GM08714 (cell line): ENCODE data around the gene IL12RB2.

Source experiments
- H3K4me3 ChIP-seq: fragments of 200-500 bp; sonication (Bioruptor generic); 2 replicates; pipeline ENCODE4 v1.5.1; 2014; ENCODE audit warnings: mild to moderate bottlenecking, low read length, inconsistent platforms
- ZNF274 ChIP-seq: IDR thresholded peaks from 2 replicates; pipeline ENCODE4 v1.6.1; 2012; ENCODE audit warnings: mild to moderate bottlenecking, low read depth, low read length

IL12RB2 gene, protein sequence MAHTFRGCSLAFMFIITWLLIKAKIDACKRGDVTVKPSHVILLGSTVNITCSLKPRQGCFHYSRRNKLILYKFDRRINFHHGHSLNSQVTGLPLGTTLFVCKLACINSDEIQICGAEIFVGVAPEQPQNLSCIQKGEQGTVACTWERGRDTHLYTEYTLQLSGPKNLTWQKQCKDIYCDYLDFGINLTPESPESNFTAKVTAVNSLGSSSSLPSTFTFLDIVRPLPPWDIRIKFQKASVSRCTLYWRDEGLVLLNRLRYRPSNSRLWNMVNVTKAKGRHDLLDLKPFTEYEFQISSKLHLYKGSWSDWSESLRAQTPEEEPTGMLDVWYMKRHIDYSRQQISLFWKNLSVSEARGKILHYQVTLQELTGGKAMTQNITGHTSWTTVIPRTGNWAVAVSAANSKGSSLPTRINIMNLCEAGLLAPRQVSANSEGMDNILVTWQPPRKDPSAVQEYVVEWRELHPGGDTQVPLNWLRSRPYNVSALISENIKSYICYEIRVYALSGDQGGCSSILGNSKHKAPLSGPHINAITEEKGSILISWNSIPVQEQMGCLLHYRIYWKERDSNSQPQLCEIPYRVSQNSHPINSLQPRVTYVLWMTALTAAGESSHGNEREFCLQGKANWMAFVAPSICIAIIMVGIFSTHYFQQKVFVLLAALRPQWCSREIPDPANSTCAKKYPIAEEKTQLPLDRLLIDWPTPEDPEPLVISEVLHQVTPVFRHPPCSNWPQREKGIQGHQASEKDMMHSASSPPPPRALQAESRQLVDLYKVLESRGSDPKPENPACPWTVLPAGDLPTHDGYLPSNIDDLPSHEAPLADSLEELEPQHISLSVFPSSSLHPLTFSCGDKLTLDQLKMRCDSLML

DNA sequence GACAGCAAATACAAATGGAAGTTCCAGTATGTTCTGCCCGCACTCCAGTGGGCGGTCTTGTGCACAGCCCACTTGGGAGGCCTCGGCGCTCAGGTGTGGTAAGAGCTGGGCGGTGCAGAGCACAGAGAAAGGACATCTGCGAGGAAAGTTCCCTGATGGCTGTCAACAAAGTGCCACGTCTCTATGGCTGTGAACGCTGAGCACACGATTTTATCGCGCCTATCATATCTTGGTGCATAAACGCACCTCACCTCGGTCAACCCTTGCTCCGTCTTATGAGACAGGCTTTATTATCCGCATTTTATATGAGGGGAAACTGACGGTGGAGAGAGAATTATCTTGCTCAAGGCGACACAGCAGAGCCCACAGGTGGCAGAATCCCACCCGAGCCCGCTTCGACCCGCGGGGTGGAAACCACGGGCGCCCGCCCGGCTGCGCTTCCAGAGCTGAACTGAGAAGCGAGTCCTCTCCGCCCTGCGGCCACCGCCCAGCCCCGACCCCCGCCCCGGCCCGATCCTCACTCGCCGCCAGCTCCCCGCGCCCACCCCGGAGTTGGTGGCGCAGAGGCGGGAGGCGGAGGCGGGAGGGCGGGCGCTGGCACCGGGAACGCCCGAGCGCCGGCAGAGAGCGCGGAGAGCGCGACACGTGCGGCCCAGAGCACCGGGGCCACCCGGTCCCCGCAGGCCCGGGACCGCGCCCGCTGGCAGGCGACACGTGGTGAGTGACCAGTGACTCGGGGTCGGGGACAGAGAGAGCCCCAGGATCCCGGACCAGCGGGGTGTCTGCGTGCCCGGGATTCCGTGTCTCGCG lies at the start of gene IL12RB2:
TSS of gene IL12RB2 (plus strand) at position 623 of the 810 bp plus-strand sequence. CDS start 12,496 bp downstream, outside the sequence.
- peak within 1 kb of the TSS; percentile 55; the same call in 1 of the 2 replicates for H3K4me3 ChIP-seq

DNA sequence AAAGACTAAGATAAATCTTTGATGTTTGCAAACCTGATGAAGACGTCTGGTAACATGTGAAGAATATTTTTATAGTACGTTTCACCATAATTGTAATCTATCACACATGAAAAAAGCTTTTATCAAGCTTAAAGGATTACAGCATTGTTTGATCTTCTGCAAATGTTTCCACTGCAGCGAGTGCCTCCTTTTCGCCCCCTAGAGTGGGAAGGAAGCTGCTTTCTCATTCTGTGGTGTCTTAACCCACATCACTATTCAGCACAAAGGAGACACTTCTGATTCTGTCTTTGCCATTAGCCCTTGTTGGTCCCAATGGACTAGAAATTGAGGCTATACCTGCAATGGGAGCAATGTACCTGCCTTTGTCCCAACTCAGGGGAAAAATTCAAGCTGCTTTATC lies 46.0 kb upstream of the IL12RB2 start:
- no peak for TF ChIP-seq ZNF274
- no peak overlapping the region for H3K4me3 ChIP-seq

More for the DNA sequence above, at the start of gene IL12RB2:
- TF ChIP-seq ZNF274 = no peak

DNA sequence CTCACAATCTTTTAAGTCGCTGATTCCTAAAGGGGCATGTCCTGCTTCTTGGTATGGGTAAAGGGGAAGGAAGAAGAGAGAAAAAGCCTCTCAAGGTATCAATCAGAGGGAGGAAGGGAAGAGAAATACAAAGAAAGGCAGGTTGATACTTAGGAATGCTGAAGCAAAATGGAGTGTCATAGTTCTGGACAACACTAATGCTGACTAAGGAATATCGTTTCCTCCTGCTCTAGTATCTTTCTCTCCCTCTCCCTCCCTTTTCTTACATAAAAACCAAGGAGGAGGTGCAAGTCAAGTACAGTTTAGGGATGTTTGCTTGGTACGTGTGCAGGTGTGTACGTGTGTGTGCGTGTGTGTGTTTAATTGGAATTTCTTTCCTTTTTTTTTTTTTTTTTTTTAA lies 44.9 kb upstream of the IL12RB2 start:
- no peak overlapping the region for H3K4me3 ChIP-seq
- TF ChIP-seq ZNF274 = no peak

DNA sequence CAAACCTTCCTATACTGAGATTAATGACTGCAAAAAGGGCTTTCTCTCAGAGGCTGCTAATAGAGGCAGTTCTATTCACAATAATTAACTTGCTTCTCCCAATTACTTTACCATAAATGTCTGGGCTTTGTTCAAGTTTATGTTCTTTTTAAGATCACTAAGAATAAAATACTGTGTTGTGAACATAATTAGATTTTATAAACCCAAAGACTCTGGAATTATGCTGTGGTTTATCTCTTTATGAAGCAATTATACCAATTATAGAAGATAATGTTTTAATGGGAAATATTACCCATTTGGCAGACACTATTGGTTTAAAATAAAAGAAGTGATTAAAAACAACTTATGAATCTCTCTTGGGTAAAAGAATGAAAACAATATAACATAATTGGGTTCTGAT lies 43.5 kb upstream of the IL12RB2 start:
- H3K4me3 ChIP-seq = no peak overlapping the region
- no peak for TF ChIP-seq ZNF274

DNA sequence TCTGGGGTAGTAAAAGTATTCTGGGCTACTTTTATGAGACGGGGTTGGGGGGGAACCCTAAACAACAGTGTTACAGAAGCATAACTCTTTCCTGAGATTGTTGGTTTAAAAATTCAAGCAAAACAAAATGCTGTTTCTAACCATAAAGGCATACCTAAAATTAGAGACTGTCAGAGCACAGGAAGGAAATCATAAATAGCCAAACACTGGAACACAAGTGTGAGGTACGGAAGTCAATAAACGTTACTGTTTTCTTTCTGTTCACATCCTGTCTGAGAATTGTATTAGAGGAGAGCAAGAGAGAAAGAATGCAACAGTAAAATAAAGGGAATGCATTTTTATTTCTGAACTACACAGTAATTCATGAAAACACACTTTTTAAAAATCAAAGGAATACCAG lies 42.8 kb upstream of the IL12RB2 start:
- H3K4me3 ChIP-seq = no peak overlapping the region
- TF ChIP-seq ZNF274 = no peak

DNA sequence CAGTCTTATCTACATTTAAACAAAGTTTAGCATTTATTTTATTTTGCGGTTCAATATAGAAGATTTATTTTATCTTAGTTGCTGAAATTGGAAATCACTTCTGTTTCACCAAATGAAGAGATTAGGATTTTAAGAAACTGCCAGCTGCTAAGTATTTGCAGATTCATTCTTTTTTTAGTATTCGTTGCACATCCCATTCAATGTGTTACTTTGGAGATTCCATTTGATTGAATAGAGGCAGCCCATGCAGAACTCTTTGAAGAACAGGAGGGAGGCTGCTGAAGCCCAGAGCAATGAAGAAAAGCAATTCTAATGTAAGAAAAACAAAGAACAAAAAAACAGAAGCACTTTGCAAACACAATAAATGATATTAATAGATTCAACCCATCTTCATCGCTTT lies 38.6 kb upstream of the IL12RB2 start:
- TF ChIP-seq ZNF274 = no peak
- no peak overlapping the region for H3K4me3 ChIP-seq

DNA sequence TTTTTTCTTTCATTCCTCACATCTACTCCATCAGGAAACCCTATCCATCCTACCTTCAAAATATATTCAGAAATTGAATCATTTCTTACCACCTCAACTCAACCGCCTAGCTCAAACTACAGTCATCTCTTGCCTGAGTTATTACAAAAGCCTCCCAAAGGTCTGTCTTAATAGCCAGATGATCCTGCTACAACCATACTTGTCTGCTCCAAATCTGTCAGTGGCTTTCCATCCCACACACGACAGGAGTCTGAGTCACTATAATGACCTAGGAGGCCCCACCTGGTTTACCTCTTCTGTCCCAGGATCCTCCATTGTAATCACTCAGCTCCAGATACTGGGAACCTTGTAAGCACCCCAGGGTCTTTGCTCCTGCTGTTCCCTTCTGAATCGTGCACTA lies 37.1 kb upstream of the IL12RB2 start:
- no peak for TF ChIP-seq ZNF274
- no peak overlapping the region for H3K4me3 ChIP-seq

DNA sequence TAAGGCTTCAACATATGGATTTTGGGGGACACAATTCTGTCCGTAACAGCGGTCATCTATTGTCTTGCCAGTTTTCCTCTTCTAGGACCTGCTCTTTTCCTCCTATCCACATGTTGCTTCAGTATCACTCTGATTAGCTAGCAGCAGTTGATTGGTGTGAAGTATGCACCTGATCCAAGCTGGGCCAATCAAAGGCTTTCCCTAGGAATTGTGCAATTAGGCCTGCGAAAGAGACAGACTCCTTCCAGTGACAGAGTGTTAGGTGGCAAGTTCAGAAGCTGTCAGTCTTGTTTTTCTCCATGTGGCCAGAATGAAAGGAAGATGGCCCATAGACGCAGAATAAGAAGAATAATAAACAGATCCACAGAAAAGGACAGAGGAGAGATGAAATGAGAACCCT lies 34.1 kb upstream of the IL12RB2 start:
- H3K4me3 ChIP-seq = no peak overlapping the region
- no peak for TF ChIP-seq ZNF274

DNA sequence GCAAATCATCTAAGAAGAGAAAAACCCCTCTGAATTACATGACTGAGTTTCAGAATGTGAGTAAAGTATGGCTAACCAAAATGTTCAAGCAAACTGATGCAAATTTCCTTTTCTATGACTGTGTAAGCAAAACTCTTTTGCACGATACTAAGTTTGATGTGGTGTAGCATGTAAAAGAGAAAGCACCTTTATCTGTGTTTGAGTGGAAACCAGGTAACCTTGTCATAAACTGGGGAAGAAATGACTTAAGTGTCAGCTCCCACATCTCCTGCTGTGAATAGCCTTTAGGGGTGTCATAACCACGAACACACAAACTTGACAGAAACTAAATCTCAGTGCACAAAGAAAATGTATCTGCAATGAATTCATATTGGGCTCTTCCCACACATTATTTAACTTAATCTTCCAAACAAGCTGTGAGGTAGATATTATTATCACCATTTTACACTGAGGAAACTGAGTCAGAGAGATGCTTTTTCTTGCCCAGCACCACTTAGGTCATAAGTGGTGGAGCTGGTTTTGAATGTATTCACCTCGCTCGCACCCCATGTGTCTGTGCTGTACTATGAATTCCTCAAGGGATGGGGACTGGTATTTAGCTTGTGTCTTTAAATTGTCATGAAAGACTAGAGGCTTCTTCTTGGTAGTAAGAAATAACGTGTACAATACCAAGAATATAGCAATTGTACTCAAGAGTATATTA lies 32.9 kb upstream of the IL12RB2 start:
- no peak for TF ChIP-seq ZNF274
- no peak overlapping the region for H3K4me3 ChIP-seq

DNA sequence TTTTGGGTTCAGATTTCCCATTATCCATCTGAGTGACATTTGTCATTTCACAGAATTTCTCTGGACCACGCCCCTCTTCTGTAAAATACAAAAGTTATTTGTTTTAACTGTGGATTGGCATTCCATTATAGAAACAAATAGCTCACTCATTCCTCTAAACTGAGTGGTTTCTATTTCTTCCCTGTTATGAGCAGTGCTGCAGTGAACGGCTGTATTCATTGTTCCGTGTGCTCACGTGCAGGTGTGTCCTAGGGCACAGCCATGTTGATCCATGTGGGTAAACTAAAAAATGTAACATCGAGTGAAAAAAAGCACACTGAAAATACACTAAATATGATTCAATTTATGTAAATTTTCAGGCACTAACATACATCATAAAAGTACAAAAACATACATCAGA lies 27.0 kb upstream of the IL12RB2 start:
- no peak for TF ChIP-seq ZNF274

DNA sequence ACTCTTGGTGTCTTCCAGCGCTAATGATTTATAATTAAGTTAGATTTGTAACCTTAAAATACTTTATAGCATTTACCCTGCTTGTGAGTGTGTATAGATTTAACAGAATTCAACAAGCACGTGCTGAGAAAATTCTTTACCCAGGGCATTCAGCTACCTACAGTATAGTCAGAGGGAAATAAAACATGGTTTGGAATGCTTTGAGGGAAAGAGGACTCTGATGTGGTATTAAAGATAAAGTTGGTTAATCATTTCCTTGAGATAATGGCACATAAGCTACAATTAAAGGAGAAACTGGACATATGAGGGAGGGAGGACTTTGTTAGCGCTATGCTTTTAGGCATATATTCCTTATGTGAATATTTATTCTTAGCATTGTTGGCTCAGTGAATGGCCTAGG lies 26.4 kb upstream of the IL12RB2 start:
- H3K4me3 ChIP-seq = no peak overlapping the region
- TF ChIP-seq ZNF274 = no peak

More for the DNA sequence above, 27.0 kb upstream of the IL12RB2 start:
- no peak overlapping the region for H3K4me3 ChIP-seq

DNA sequence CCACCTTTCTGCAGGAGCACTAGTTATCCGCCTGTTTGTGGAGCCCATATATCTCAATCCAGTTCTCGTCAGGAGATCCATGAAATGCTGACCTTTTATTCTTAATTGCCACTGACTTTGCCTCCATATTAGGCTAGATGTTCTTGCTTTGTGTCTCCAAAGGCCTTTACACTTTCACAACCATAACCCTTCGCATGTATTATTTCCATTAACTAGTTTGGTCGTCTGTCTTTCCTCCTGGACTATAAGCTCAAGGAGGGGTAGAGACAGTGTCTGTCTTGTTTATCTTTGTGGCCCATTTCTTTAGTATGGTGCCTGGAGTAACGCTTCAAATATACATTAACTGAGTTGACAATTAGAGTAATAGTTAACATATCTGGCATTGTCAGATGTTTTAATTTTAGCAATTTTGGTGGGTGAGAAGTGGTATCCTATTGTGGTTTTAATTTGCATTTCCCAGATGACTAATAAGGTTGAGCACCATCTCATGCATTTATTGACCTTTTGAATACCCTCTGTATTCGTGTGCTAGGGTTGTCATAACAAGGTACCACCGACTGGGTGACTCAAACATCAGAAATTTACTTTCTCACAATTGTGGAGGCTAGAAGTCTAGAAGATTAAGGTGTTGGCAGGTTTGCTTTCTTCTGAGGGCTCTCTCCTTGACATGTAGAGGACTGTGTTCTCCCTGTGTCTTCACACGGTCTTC lies 21.7 kb upstream of the IL12RB2 start:
- H3K4me3 ChIP-seq = no peak overlapping the region
- TF ChIP-seq ZNF274 = no peak

DNA sequence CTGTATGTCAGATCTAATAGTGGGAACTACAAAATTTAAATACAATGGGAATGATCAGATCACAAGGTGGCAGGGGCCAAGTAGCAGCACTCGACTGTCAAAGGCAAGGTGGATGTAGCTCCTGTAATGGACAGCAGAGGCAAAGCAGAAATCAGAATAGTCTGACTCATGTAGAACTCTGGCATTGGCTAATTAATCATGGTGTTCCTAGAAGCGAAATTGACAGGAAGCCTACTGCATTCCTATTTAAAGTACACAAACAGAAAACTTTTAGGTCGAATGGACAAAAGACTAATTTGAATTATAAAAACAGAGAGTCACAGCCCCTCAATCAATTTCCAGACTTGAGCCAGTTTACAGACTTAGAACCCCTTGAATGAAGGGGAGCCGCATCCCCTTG lies 17.4 kb upstream of the IL12RB2 start:
- TF ChIP-seq ZNF274 = no peak
- H3K4me3 ChIP-seq = no peak overlapping the region
